Measurements from ENCODE around the gene PRPF19. TPM values are rescaled to one million over a fixed set of nuclear protein-coding genes. Genes with fewer than 3 reads are reported as not detected.

The PRPF19 gene
- total and polyA plus RNA-seq, 2 donors from 2014 or later: 70.7 to 72.1 TPM

DNA sequence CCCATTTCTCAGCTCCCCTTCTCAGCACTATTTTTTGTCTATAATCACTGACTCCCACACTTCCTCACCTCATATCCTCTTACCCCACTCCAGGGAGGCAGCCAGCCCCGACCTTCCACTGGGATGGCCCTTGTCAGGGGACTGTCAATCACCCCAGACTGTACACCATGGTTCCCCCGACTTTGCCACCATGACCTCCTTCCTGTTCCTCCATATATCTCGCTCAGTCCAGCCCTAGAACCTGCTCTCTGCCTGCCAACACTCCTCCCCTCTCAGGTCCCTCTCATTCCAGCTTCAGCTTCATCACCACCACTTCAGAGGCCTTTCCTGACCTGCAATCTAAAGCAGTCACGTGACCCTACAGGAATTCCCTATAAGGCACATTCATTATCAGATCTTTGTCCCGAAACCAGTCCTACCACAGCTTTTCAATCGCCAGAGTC lies 16.5 kb downstream of the PRPF19 start:
- no peak for FAIRE-seq
- no peak overlapping the region for H3K27ac ChIP-seq (ENCODE audit: low read depth in 2 of 2, low read length in 2 of 2)

DNA sequence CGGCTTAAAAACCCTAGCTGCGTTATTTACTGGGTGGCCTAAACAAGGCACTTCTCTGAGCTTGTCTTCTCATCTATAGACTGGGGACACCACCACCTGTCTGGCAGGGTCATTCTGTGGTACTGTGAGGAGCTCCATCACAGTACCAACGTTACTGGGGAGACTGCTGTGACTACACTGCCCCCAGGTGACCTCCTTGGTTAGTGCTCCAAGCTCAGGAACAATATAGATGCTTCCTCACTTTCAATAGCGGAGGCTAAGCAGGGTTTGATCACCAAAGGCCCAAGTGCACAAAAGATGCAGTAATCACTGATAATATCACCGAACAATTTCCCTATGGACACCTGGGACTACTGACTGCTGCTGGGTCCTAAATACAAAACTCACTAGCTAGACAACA lies 18.8 kb downstream of the PRPF19 start:
- intact Hi-C loops (cut with DNase I): no loop called here
- FAIRE-seq (no peak), DNase-seq (peak in 3 of 5 donors; percentile 42 to 53 (median 50))

More for the DNA sequence above, 16.5 kb downstream of the PRPF19 start:
- no peaks in the 10 kb centered on the region for H3K9me3 ChIP-seq (ENCODE audit: control insufficient read depth in 2 of 3, insufficient read depth in 1 of 3, low read length in 3 of 3)
- intact Hi-C loops (cut with DNase I): no loop called here
- H3K27me3 ChIP-seq (ENCODE audit: control insufficient read depth, insufficient read depth, low read length): no peaks in the 10 kb centered on the region
- TF ChIP-seq, protein P1, sequence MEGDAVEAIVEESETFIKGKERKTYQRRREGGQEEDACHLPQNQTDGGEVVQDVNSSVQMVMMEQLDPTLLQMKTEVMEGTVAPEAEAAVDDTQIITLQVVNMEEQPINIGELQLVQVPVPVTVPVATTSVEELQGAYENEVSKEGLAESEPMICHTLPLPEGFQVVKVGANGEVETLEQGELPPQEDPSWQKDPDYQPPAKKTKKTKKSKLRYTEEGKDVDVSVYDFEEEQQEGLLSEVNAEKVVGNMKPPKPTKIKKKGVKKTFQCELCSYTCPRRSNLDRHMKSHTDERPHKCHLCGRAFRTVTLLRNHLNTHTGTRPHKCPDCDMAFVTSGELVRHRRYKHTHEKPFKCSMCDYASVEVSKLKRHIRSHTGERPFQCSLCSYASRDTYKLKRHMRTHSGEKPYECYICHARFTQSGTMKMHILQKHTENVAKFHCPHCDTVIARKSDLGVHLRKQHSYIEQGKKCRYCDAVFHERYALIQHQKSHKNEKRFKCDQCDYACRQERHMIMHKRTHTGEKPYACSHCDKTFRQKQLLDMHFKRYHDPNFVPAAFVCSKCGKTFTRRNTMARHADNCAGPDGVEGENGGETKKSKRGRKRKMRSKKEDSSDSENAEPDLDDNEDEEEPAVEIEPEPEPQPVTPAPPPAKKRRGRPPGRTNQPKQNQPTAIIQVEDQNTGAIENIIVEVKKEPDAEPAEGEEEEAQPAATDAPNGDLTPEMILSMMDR (IDR thresholded peaks at IDR 0.05; ENCODE audit: borderline replicate concordance, extremely low read depth, insufficient read depth): no peak
- no peak overlapping the region for H3K9ac ChIP-seq (ENCODE audit: low read length in 3 of 3)
- no peaks in the 10 kb centered on the region for H3K4me1 ChIP-seq (ENCODE audit: control insufficient read depth in 2 of 3, insufficient read depth in 2 of 3, low read depth in 1 of 3, low read length in 3 of 3)
- peak in 1 of 5 donors; percentile 19 for DNase-seq
- H3K4me3 ChIP-seq (ENCODE audit: low read length in 3 of 3): no peak overlapping the region
- H3K36me3 ChIP-seq (ENCODE audit: control insufficient read depth in 2 of 3, insufficient read depth in 3 of 3, low read length in 3 of 3): peaks cover 0 to 15% (median 9%) of the 10 kb centered on the region in 3 donors

DNA sequence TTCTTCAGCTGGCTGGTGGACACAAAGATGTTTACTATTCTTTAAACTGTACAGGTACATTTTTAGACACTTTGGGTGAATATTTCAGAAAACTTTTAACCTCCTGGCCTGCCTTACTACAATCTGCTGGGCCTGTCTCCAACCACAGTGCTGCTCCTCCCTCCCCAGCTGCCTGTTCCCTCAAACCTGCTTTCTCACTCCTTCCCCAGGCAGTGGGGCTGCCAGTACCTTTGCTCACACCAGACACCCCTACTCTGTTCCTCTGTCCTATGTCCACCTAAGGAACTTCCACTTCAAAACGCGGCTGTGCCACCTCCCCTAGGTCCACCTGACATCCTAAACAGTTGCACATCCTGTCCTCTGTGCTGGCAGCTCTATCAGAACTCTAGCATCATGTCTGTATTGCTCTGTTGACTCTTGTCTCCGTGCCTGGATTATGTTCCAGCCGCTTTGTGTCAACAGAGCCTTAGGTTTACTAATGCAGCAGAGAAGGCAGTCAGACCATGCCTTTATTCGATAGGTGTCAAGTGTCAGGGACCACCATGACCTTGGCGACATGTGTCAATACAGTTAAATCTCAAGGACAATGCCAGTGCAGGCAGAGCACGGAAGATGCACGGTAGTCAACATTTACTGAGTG lies 25.6 kb downstream of the PRPF19 start:
- no peaks in the 10 kb centered on the region for H3K27me3 ChIP-seq (ENCODE audit: control insufficient read depth, insufficient read depth, low read length)
- intact Hi-C loops (cut with DNase I): no loop called here
- no peak for FAIRE-seq

More for the DNA sequence above, 18.8 kb downstream of the PRPF19 start:
- H3K27me3 ChIP-seq (ENCODE audit: control insufficient read depth, insufficient read depth, low read length): no peaks in the 10 kb centered on the region
- H3K9me3 ChIP-seq (ENCODE audit: control insufficient read depth in 2 of 3, insufficient read depth in 1 of 3, low read length in 3 of 3): no peaks in the 10 kb centered on the region
- peaks cover 0 to 6% (median 3%) of the 10 kb centered on the region in 3 donors for H3K36me3 ChIP-seq (ENCODE audit: control insufficient read depth in 2 of 3, insufficient read depth in 3 of 3, low read length in 3 of 3)
- H3K27ac ChIP-seq (ENCODE audit: low read depth in 2 of 2, low read length in 2 of 2): no peak overlapping the region
- no peak overlapping the region for H3K9ac ChIP-seq (ENCODE audit: low read length in 3 of 3)
- TF ChIP-seq, protein P1 (IDR thresholded peaks at IDR 0.05; ENCODE audit: borderline replicate concordance, extremely low read depth, insufficient read depth): peak; percentile 23
- H3K4me1 ChIP-seq (ENCODE audit: control insufficient read depth in 2 of 3, insufficient read depth in 2 of 3, low read depth in 1 of 3, low read length in 3 of 3): no peaks in the 10 kb centered on the region
- no peak overlapping the region for H3K4me3 ChIP-seq (ENCODE audit: low read length in 3 of 3)

More for the DNA sequence above, 25.6 kb downstream of the PRPF19 start:
- TF ChIP-seq, protein P1 (IDR thresholded peaks at IDR 0.05; ENCODE audit: borderline replicate concordance, extremely low read depth, insufficient read depth): no peak
- DNase-seq: peak in 2 of 5 donors; percentile 15 to 23
- Histone ChIP-seq H3K9ac (ENCODE audit: low read length in 3 of 3) (no peak overlapping the region), H3K36me3 (ENCODE audit: control insufficient read depth in 2 of 3, insufficient read depth in 3 of 3, low read length in 3 of 3) (peaks cover 0 to 9% (median 0%) of the 10 kb centered on the region in 3 donors), H3K27ac (ENCODE audit: low read depth in 2 of 2, low read length in 2 of 2) (no peak overlapping the region), H3K4me3 (ENCODE audit: low read length in 3 of 3) (no peak overlapping the region), H3K4me1 (ENCODE audit: control insufficient read depth in 2 of 3, insufficient read depth in 2 of 3, low read depth in 1 of 3, low read length in 3 of 3) (no peaks in the 10 kb centered on the region), H3K9me3 (ENCODE audit: control insufficient read depth in 2 of 3, insufficient read depth in 1 of 3, low read length in 3 of 3) (no peaks in the 10 kb centered on the region)
